Activated CD4-positive, alpha-beta T cell treated with anti-CD3 and anti-CD28 coated beads, Interleukin-2, amount 10 ng/mL, durations not matched to agents 7 days and 5 days (primary cell): ENCODE results near the gene TBC1D23. TPM values are rescaled to one million over a fixed set of nuclear protein-coding genes. Genes with fewer than 3 reads are reported as not detected.
"Not testable (repeated sequence)": the region's sequence is repeated elsewhere in the genome, so short reads cannot be mapped to it uniquely, and the experiment has no call there.

ENCODE experiments used
- CTCF ChIA-PET: fragments of 350-600 bp; sonication (Branson Sonifier 250); formaldehyde crosslinking; loops from one replicate; lab custom pipeline; 2021; ENCODE audit warnings: antibody characterized with exemption; lab: Charles Lee
- POLR2A ChIA-PET: fragments of 350-600 bp; sonication (Branson Sonifier 250); formaldehyde crosslinking; loops from one replicate; lab custom pipeline; 2021; ENCODE audit warnings: antibody characterized with exemption; lab: Charles Lee
- DNase-seq: peaks from one replicate; pipeline ENCODE4 v3.0.0-alpha.2; 2020
- H3K27ac Mint-ChIP-seq: one replicate; pipeline ENCODE4 v1.8.0; 2021; ENCODE audit warnings: mild to moderate bottlenecking, moderate library complexity, mixed read lengths
- H3K27me3 Mint-ChIP-seq: one replicate; pipeline ENCODE4 v1.8.0; 2021; ENCODE audit warnings: mixed read lengths
- H3K36me3 Mint-ChIP-seq: one replicate; pipeline ENCODE4 v1.8.0; 2021; ENCODE audit warnings: low read depth, mixed read lengths
- H3K4me1 Mint-ChIP-seq: one replicate; pipeline ENCODE4 v1.8.0; 2021; ENCODE audit warnings: mixed read lengths
- H3K4me3 Mint-ChIP-seq: one replicate; pipeline ENCODE4 v1.8.0; 2021; ENCODE audit warnings: mild to moderate bottlenecking, moderate library complexity, mixed read lengths
- H3K9me3 Mint-ChIP-seq: one replicate; pipeline ENCODE4 v1.8.0; 2021; ENCODE audit warnings: mixed read lengths
- total RNA-seq, 2 experiments: library from RNA; stranded (reverse); gene quantifications; one replicate each; pipeline ENCODE4 v1.2.3, GENCODE V29; 2021

TBC1D23 gene
- 10 to 100 TPM; 28.2 to 28.6 TPM for total RNA-seq

DNA sequence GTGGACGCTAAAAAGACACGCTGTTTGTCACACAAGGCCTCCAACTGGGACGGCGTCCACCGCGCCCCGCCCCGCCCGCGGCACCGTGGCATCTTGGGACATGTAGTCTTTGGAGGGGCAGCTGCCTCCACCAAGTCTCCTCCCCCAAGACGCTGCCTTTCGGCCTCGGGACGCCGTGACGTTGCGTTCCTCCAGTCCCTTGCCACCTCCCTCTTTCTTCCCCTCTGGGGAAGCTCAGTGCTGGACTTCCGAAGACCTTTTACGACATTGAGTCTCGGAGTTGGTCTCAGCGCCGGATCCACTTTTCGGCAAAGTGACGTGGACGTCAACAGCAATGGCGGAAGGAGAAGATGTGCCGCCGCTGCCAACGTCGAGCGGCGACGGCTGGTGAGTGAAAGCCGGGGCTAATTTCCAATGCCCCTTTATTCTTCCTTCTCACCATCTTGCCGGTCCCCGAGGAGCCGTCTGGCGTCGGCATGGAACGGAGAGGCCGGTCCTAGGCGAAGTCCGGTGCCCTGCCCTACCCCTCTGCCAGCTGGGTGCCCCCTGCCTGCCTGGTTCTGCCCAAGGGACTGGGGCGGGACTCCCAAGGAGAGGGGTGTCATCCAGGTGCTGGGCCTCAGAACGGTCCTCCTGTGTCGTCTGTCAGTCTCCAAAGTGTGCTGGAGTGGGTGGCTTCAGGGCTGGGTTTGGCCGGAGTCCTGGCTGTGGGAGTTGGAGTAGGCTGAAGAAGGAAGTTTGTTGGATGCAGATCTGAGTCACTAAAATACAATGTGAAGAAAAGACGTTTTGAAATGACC lies at the start of gene TBC1D23:
TBC1D23 (plus strand) TSS at position 308 of the 800 bp plus-strand sequence; CDS start at position 335, 27 bp downstream.
- Mint-ChIP-seq H3K4me3 (peak within 1 kb of the TSS; percentile 89), H3K36me3 (peaks cover 2% of the 10 kb centered on the region), H3K4me1 (peaks cover 45% of the 10 kb centered on the region), H3K27me3 (no peaks in the 10 kb centered on the region), H3K27ac (peak within 1 kb of the TSS; percentile 96), H3K9me3 (no peaks in the 10 kb centered on the region)
- ChIA-PET POLR2A (interaction anchor here (0.6 kb wide), 1 partner anchor 1406 kb away, joined by 3 read pairs; no protein-coding TSS in a partner anchor), CTCF (interaction anchor here (0.6 to 1.4 kb wide), 10 partner anchors 9 to 1313 kb away, joined by 3 to 4 read pairs (median 3); partner anchors contain the start of genes CMSS1 and PCNP)
- peak; percentile 98 for DNase-seq

GRCh38 chr3:100213891-100214573 lies 46.8 kb upstream of the TBC1D23 start:
- POLR2A ChIA-PET, result no interaction called here
- peaks cover 18% of the 10 kb centered on the region for H3K36me3 Mint-ChIP-seq
- CTCF ChIA-PET, result interaction anchor here (0.6 kb wide), 1 partner anchor 15 kb away, joined by 3 read pairs; no protein-coding TSS in a partner anchor
- H3K4me1 Mint-ChIP-seq, result peaks cover 22% of the 10 kb centered on the region
- peaks cover 12% of the 10 kb centered on the region for H3K9me3 Mint-ChIP-seq
- no peak for DNase-seq
- H3K27ac Mint-ChIP-seq, result no peak overlapping the region
- no peak overlapping the region for H3K4me3 Mint-ChIP-seq
- H3K27me3 Mint-ChIP-seq, result peaks cover 26% of the 10 kb centered on the region

DNA sequence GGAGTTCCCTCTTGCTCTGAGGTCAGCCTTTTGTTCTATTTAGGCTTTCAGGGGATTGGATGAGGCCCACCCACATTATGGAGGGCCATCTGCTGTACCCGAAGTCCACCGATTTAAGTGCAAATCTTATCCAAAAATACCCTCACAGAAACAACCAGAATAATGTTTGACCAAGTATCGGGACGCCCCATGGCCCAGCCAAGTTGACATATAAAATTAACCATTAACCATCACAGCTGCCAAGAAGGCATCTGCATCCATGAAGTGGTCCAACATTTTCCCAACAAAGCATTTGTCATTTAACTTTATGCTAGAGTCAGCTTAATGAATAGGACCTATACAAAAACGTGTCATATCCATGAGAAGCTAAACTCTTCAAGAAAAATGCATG lies 46.2 kb upstream of the TBC1D23 start:
- CTCF ChIA-PET, result interaction anchor here (0.6 kb wide), 1 partner anchor 14 kb away, joined by 3 read pairs; no protein-coding TSS in a partner anchor
- POLR2A ChIA-PET, result no interaction called here
- Mint-ChIP-seq H3K9me3 (peaks cover 17% of the 10 kb centered on the region), H3K36me3 (peaks cover 22% of the 10 kb centered on the region), H3K4me3 (no peak overlapping the region), H3K4me1 (peaks cover 17% of the 10 kb centered on the region), H3K27me3 (peaks cover 30% of the 10 kb centered on the region), H3K27ac (no peak overlapping the region)
- no peak for DNase-seq

- Mint-ChIP-seq H3K4me3 (no peak overlapping the region), H3K36me3 (peaks cover 11% of the 10 kb centered on the region), H3K27ac (no peak overlapping the region), H3K9me3 (peaks cover 12% of the 10 kb centered on the region), H3K27me3 (peaks cover 34% of the 10 kb centered on the region), H3K4me1 (peaks cover 6% of the 10 kb centered on the region)
- no peak for DNase-seq
- CTCF ChIA-PET, result interaction anchor here (1.3 kb wide), 1 partner anchor 142 kb away, joined by 3 read pairs; no protein-coding TSS in a partner anchor
- POLR2A ChIA-PET, result no interaction called here
These were observed 44.1 kb upstream of the TBC1D23 start for GRCh38 chr3:100216713-100217112.

GRCh38 chr3:100221159-100221558 lies 39.6 kb upstream of the TBC1D23 start:
- ChIA-PET CTCF (interaction anchor here (1.0 to 1.2 kb wide), 2 partner anchors 9 to 13 kb away, joined by 3 read pairs; no protein-coding TSS in a partner anchor), POLR2A (no interaction called here)
- Mint-ChIP-seq H3K4me3 (no peak overlapping the region), H3K36me3 (peaks cover 11% of the 10 kb centered on the region), H3K4me1 (peaks cover 6% of the 10 kb centered on the region), H3K27me3 (peaks cover 30% of the 10 kb centered on the region), H3K9me3 (peaks cover 12% of the 10 kb centered on the region), H3K27ac (no peak overlapping the region)
- DNase-seq, result no peak

GRCh38 chr3:100225193-100225592 lies 35.6 kb upstream of the TBC1D23 start:
- Mint-ChIP-seq H3K9me3 (no peaks in the 10 kb centered on the region), H3K36me3 (peaks cover 2% of the 10 kb centered on the region), H3K4me1 (peaks cover 13% of the 10 kb centered on the region), H3K27me3 (peaks cover 7% of the 10 kb centered on the region), H3K27ac (no peak overlapping the region), H3K4me3 (no peak overlapping the region)
- ChIA-PET CTCF (interaction anchor here (0.7 kb wide), 1 partner anchor 156 kb away, joined by 3 read pairs; no protein-coding TSS in a partner anchor), POLR2A (no interaction called here)
- DNase-seq, result no peak

- Mint-ChIP-seq H3K27ac (no peak overlapping the region), H3K4me3 (no peak overlapping the region), H3K9me3 (no peaks in the 10 kb centered on the region), H3K27me3 (peaks cover 4% of the 10 kb centered on the region), H3K4me1 (peaks cover 12% of the 10 kb centered on the region), H3K36me3 (peaks cover under 1% of the 10 kb centered on the region)
- CTCF ChIA-PET, result no interaction called here
- no peak for DNase-seq
- POLR2A ChIA-PET, result no interaction called here
These were observed 34.9 kb upstream of the TBC1D23 start for GRCh38 chr3:100225883-100226282.

DNA sequence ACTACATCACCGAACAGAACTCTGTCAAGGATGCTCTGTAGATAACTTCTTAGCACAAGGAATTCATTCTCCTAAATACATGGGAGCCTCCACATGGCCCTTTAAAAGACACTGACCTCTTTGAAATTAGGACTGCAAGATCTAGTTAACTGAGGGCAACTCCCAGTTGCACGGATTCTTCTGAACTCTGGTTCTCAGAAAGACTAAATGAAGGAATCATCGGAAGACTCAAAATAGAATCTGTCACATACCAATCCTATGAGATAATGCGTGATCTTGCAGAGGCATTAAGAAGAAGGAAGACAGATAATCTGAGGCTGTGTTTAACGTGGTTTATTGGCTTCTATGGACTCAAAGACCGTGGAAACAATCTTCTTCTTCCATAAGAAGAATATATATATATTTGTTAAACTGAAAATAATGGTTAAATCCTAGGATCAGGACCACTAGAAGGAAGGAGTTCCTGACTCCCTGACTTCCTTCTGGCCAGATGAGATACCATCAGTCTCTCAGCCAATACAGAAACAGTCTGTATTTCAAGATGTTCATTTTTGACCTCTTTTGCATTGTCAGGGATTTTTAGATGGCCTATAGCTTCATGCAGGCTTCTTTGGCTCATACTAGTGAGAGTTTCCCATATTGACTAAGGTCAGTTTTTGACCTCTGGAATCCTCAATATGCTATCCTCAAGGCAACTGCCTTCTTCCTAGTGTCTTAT lies 33.9 kb upstream of the TBC1D23 start:
- CTCF ChIA-PET, result interaction anchor here (0.5 kb wide), 1 partner anchor 29 kb away, joined by 3 read pairs; no protein-coding TSS in a partner anchor
- POLR2A ChIA-PET, result interaction anchor here (1.0 kb wide), 1 partner anchor 10 kb away, joined by 3 read pairs; no protein-coding TSS in a partner anchor
- peaks cover 7% of the 10 kb centered on the region for H3K4me1 Mint-ChIP-seq
- H3K9me3 Mint-ChIP-seq, result no peaks in the 10 kb centered on the region
- H3K36me3 Mint-ChIP-seq, result no peaks in the 10 kb centered on the region
- no peak for DNase-seq
- no peak overlapping the region for H3K4me3 Mint-ChIP-seq
- no peak overlapping the region for H3K27ac Mint-ChIP-seq
- H3K27me3 Mint-ChIP-seq, result peaks cover 4% of the 10 kb centered on the region

GRCh38 chr3:100227511-100227921 lies 33.3 kb upstream of the TBC1D23 start:
- no peak overlapping the region for H3K4me3 Mint-ChIP-seq
- H3K9me3 Mint-ChIP-seq, result no peaks in the 10 kb centered on the region
- no peaks in the 10 kb centered on the region for H3K36me3 Mint-ChIP-seq
- DNase-seq, result no peak
- ChIA-PET POLR2A (interaction anchor here (1.0 kb wide), 1 partner anchor 9 kb away, joined by 3 read pairs; no protein-coding TSS in a partner anchor), CTCF (interaction anchor here (0.5 kb wide), 1 partner anchor 29 kb away, joined by 3 read pairs; no protein-coding TSS in a partner anchor)
- no peak overlapping the region for H3K27ac Mint-ChIP-seq
- H3K4me1 Mint-ChIP-seq, result peaks cover 7% of the 10 kb centered on the region
- peaks cover 4% of the 10 kb centered on the region for H3K27me3 Mint-ChIP-seq

DNA sequence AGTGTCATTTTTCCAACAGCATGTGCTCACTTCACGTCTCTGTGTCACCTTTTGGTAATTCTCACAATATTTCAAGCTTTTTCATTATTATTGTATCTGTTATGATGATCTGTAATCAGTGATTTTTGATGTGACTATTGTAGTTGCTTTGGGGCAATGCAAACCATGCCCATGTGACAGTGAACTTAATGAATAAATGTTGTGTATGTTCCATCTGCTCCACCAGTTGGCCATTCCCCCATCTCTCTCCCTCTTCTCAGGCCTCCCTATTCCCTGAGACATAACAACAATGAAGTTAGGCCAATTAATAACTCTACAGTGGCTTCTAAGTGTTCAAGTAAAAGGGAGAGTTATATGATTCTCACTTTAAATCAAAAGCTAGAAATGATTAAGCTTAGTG lies 32.5 kb upstream of the TBC1D23 start:
- H3K4me3 Mint-ChIP-seq, result no peak overlapping the region
- H3K27me3 Mint-ChIP-seq, result peaks cover 3% of the 10 kb centered on the region
- no peaks in the 10 kb centered on the region for H3K9me3 Mint-ChIP-seq
- no peak for DNase-seq
- peaks cover 7% of the 10 kb centered on the region for H3K4me1 Mint-ChIP-seq
- no peak overlapping the region for H3K27ac Mint-ChIP-seq
- no peaks in the 10 kb centered on the region for H3K36me3 Mint-ChIP-seq
- CTCF ChIA-PET, result interaction anchor here (1.0 to 1.3 kb wide), 2 partner anchors 10 to 14 kb away, joined by 3 read pairs; no protein-coding TSS in a partner anchor
- POLR2A ChIA-PET, result no interaction called here

DNA sequence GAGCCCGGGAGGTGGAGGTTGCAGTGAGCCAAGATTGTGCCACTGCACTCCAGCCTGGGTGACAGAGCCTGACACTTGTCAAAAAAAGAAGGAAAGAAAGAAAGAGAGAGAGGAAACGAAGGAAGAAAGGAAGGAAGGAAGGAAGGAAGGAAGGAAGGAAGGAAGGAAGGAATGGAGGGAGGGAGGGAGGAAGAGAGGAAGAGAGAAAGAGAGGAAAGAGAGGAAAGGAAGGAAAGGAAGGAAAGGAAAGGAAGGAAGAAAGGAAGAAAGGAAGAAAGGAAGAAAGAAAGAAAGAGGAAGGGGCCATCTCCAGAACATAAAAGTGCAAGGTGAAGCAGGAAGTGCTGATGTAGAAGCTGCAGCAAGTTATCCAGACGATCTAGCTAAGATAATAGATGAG lies 31.6 kb upstream of the TBC1D23 start:
- H3K27ac Mint-ChIP-seq, H3K9me3 Mint-ChIP-seq, H3K36me3 Mint-ChIP-seq, H3K4me3 Mint-ChIP-seq, DNase-seq, H3K4me1 Mint-ChIP-seq, H3K27me3 Mint-ChIP-seq: not testable (repeated sequence)
- ChIA-PET POLR2A (interaction anchor here (0.7 kb wide), 1 partner anchor 436 kb away, joined by 4 read pairs; no protein-coding TSS in a partner anchor), CTCF (interaction anchor here (1.0 to 1.3 kb wide), 3 partner anchors 11 to 15 kb away, joined by 3 read pairs; no protein-coding TSS in a partner anchor)

DNA sequence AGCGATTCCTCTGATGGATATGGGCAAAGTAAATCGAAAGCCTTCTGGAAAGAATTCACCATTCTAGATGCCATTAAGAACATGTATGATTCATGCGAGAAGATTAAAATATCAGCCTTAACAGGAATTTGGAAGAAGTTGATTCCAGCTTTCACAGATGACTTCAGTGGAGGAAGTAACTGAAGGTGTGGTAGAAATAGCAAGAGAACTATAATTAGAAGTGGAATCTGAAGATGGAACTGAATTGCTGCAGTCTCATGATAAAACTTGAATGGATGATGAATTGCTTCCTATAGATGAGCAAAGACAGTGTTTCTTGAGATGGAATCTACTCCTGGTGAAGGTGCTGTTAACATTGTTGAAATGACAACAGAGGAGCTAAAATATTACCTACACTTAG lies 30.1 kb upstream of the TBC1D23 start:
- Mint-ChIP-seq H3K4me3 (no peak overlapping the region), H3K36me3 (no peaks in the 10 kb centered on the region), H3K27me3 (peaks cover 12% of the 10 kb centered on the region), H3K9me3 (no peaks in the 10 kb centered on the region), H3K27ac (no peak overlapping the region), H3K4me1 (peaks cover 7% of the 10 kb centered on the region)
- no peak for DNase-seq
- POLR2A ChIA-PET, result no interaction called here
- CTCF ChIA-PET, result interaction anchor here (1.1 kb wide), 1 partner anchor 10 kb away, joined by 3 read pairs; no protein-coding TSS in a partner anchor
